Measurements from ENCODE around the gene EDA.

Gene EDA

GRCh38 chrX:70001269-70001668, 385.4 kb downstream of the EDA start:
- no peak for DNase-seq (ENCODE audit: low read depth)
- H3K4me3 ChIP-seq (ENCODE audit: low read length), result no peak overlapping the region
- no peak for TF ChIP-seq CTCF (IDR thresholded peaks at IDR 0.05; ENCODE audit: insufficient read depth, low read depth, low read length, missing control alignments)

- no peak overlapping the region for H3K4me3 ChIP-seq (ENCODE audit: low read length)
- no peak for DNase-seq (ENCODE audit: low read depth)
- TF ChIP-seq CTCF (IDR thresholded peaks at IDR 0.05; ENCODE audit: insufficient read depth, low read depth, low read length, missing control alignments), result no peak
Observed at GRCh38 chrX:70001708-70002341, 385.9 kb downstream of the EDA start.

GRCh38 chrX:70007946-70008345, 392.0 kb downstream of the EDA start:
- H3K4me3 ChIP-seq (ENCODE audit: low read length), result no peak overlapping the region
- no peak for TF ChIP-seq CTCF (IDR thresholded peaks at IDR 0.05; ENCODE audit: insufficient read depth, low read depth, low read length, missing control alignments)
- DNase-seq (ENCODE audit: low read depth), result no peak

DNA sequence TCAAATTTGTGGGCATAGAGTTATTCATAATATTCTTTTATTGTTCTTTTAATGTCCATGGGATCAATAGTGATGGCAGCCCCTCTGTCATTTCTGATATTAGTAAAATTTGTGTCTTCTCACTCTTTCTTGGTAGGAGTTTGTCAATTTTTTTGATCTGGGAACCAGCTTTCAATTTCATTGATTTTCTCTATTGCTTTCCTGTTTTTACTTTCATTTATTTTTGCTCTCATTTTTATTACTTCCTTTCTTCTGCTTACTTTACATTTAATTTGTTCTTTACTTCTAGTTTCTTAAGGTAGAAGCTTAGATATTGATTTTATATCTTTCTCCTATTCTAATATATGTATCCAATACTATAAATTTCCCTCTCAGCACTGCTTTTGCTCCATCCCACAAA, 393.1 kb downstream of the EDA start:
- no peak for DNase-seq (ENCODE audit: low read depth)
- no peak overlapping the region for H3K4me3 ChIP-seq (ENCODE audit: low read length)
- no peak for TF ChIP-seq CTCF (IDR thresholded peaks at IDR 0.05; ENCODE audit: insufficient read depth, low read depth, low read length, missing control alignments)

DNA sequence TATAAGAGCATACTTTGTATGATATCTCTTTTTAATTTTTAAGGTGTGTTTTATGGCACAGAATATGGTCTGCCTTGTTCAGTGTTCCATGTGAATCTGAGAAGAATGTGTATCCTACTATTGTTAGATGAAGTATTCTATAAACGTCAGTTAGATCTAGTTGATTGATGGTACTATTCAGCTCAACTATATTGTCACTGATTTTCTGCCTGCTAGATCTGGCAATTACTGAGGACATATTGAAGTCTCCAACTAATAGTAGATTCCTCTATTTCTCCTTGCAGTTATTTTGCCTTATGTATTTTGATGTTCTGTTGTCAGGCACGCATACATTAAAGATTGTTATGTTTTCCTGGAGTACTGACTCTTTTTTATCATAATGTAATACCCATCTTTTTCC, 394.1 kb downstream of the EDA start:
- DNase-seq (ENCODE audit: low read depth), result no peak
- no peak for TF ChIP-seq CTCF (IDR thresholded peaks at IDR 0.05; ENCODE audit: insufficient read depth, low read depth, low read length, missing control alignments)
- H3K4me3 ChIP-seq (ENCODE audit: low read length), result no peak overlapping the region

DNA sequence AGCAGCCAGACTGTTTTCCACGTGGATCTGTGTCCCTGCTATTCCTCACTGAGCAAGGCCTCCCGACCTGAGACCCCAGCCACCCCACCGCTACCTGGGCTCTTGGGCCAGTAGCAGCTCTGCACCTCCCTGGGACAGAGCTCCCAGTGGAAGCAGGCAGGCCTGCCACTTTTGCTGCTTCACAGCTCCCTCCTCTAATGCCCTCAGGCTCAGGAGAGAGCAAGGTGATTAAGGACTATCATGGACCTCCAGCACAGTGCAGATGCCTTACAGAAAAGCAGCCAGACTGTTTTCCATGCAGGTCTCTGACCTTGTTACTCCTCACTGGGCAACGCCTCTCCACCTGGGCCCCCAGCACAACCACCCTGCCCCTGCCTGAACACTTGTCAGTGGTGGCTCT, 396.8 kb downstream of the EDA start:
- DNase-seq (ENCODE audit: low read depth), result no peak
- no peak overlapping the region for H3K4me3 ChIP-seq (ENCODE audit: low read length)
- no peak for TF ChIP-seq CTCF (IDR thresholded peaks at IDR 0.05; ENCODE audit: insufficient read depth, low read depth, low read length, missing control alignments)
